IMR-90 (cell line): ENCODE results near the gene HYDIN.

ENCODE experiments used
- CEBPB ChIP-seq: IDR thresholded peaks from 2 replicates; pipeline ENCODE4 v1.6.1; 2012; ENCODE audit warnings: low read depth, low read length, improper control_type of control experiment
- CTCF ChIP-seq: conservative IDR thresholded peaks from 2 replicates; pipeline ENCODE4 v1.5.1; 2012; ENCODE audit warnings: mild to moderate bottlenecking, low read depth, low read length, improper control_type of control experiment
- MAZ ChIP-seq: IDR thresholded peaks from 2 replicates; pipeline ENCODE4 v1.6.1; 2012; ENCODE audit warnings: low read depth, mild to moderate bottlenecking, low read length, improper control_type of control experiment, moderate library complexity, borderline replicate concordance
- POLR2A ChIP-seq: IDR thresholded peaks from 2 replicates; pipeline ENCODE4 v1.6.1; 2012; ENCODE audit warnings: mild to moderate bottlenecking, low read depth, low read length
- RCOR1 ChIP-seq: IDR thresholded peaks from 2 replicates; pipeline ENCODE4 v1.6.1; 2012; ENCODE audit warnings: mild to moderate bottlenecking, low read length, improper control_type of control experiment; ENCODE audit not compliant: insufficient replicate concordance

GRCh38 chr16:71201556-71201955 is 29.0 kb downstream of the HYDIN start:
- TF ChIP-seq POLR2A (no peak), CTCF (no peak), RCOR1 (no peak), MAZ (no peak), CEBPB (no peak)
